IPS DF 6.9 (cell line): ENCODE results near the gene AMACR.
"Not testable (repeated sequence)": the region's sequence is repeated elsewhere in the genome, so short reads cannot be mapped to it uniquely, and the experiment has no call there.

ENCODE experiments used
- DNase-seq: peaks from one replicate; pipeline ENCODE4 v3.0.0-alpha.2; 2013; ENCODE audit warnings: low read depth, low spot score
- H3K27ac ChIP-seq: one replicate; pipeline ENCODE4 v1.5.1; 2013; ENCODE audit warnings: low read length, control low read depth
- H3K27me3 ChIP-seq: 2 replicates; pipeline ENCODE4 v1.6.1; 2013; ENCODE audit warnings: mild to moderate bottlenecking, low read length; ENCODE audit not compliant: control insufficient read depth, insufficient read depth
- H3K36me3 ChIP-seq: 2 replicates; pipeline ENCODE4 v1.6.1; 2013; ENCODE audit warnings: low read length; ENCODE audit not compliant: control insufficient read depth, insufficient read depth
- H3K4me1 ChIP-seq: 2 replicates; pipeline ENCODE4 v1.6.1; 2013; ENCODE audit warnings: low read length; ENCODE audit not compliant: control insufficient read depth, insufficient read depth
- H3K4me3 ChIP-seq: 2 replicates; pipeline ENCODE4 v1.5.1; 2013; ENCODE audit warnings: mild to moderate bottlenecking, low read length
- H3K9me3 ChIP-seq: 2 replicates; pipeline ENCODE4 v1.6.1; 2013; ENCODE audit warnings: low read length, inconsistent platforms; ENCODE audit not compliant: control insufficient read depth, insufficient read depth
- WGBS: extraction: QIAGEN DNeasy Blood & Tissue Kit; methylation state at CpG from one replicate; pipeline ENCODE4 v1.1.7; 2013; ENCODE audit warnings: mixed read lengths, missing lambda C conversion rate; ENCODE audit not compliant: insufficient read length, insufficient coverage; 5-methylcytosine and 5-hydroxymethylcytosine counted together

AMACR gene

DNA sequence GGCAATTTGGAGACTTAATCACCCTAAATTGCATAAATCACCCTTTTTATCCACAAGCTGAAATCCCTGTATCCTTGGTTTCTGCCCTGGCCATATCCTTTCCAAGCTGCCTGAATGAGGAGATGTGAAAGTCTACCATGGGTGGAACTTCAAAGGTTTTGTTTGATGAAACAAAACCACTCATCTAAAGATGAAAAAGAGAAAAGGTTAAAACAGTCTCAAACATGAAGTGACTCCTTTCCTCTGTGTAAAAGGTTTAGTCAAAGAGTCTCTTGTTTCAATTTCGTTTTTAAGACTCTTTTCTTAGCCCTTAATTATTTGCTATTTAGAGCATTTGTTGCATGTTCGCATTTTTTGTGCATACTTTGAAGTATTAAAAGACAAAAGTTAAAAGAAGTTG is 34.6 kb downstream of the AMACR start:
- Histone ChIP-seq H3K36me3 (no peaks in the 10 kb centered on the region), H3K4me1 (peaks cover 4% of the 10 kb centered on the region; the same call in 1 of the 2 replicates), H3K27ac (no peak overlapping the region), H3K9me3 (no peaks in the 10 kb centered on the region), H3K4me3 (no peak overlapping the region), H3K27me3 (no peaks in the 10 kb centered on the region)
- DNase-seq, result no peak
- WGBS, result no CpG with 5 or more reads among the region's 2 CpGs

DNA sequence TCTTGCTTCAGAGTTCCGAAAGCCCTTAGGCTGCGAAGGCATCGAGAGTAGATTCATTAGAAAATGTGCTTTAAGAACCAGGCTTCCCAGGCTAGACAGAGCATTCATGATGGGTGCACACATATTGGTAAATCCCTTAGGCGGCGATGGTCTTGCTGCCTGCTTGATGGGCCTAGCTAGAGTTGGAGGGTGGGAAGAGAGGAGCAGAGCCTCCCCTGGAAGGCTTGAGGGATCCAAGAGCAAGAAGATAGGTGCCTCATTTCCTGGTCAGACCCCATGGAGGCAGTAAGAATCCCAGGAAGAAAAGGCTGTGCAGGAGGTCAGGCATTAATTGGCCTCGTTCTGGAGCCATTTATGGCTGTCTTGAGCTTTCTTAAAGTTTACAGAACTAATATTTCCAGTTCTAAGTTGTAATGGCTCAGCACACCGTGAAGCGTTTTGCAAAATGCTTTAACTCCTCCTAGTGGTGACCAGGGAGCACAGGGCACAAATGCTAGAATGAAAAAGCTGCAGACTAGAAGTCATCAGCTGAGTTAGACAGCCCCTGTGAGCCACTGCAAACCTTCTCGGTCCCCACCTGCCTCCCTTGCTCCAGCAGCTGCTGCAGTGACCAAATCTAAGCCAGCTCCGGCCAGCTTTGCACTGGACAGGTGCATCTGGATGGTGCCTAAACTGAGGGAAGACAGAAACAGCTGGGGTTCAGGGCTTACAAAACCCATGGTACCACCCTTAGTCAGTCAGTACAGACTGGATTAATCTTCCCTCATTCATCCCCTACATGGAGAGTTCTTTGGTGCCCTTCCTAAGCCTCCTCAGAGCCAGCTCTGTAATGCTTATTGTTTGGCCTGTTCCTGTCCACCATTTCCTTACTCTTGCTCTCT is 38.0 kb downstream of the AMACR start:
- no CpG with 5 or more reads among the region's 10 CpGs for WGBS
- H3K36me3 ChIP-seq, result no peaks in the 10 kb centered on the region
- no peaks in the 10 kb centered on the region for H3K27me3 ChIP-seq
- no peak overlapping the region for H3K4me3 ChIP-seq
- no peaks in the 10 kb centered on the region for H3K9me3 ChIP-seq
- DNase-seq, result peak; percentile 33
- peaks cover 2% of the 10 kb centered on the region; the same call in 1 of the 2 replicates for H3K4me1 ChIP-seq
- H3K27ac ChIP-seq, result no peak overlapping the region

DNA sequence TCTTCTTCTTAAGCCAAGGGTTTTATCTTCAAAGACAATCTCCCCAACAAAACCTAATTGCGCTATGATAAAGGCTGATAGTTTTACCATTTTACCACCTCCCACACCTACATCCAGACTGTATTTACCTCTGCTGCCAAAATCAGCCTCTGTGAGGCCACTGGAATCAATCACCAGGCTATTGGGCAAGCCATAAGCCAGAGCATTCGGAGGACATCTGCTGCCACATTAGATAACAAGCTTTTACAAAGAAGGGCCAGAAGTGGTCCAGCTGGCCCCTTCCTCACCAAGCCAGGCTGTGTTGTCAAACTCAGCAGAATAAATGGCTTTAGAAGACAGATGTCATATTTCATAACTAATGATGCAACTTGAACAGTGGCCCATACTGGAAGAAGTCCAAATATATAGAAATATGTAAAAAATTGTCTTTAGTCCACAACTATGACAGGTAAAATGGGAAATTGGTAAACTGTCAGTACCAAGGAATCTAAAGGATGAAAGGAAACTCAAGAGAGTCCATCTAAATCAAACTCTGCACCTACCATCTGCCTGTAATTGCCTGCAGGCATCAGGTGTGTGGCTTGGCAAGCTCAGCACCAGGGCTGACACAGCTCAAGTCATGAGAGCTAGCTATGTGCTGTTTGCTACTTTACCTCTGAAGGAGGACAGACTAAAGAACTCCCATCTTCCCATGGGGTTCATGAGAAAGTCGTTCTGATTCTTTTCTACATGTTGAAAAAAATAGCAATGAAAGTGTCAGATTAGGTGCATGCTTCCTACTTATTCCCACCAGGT is 39.4 kb downstream of the AMACR start:
- Histone ChIP-seq H3K9me3 (no peaks in the 10 kb centered on the region), H3K27me3 (no peaks in the 10 kb centered on the region), H3K36me3 (no peaks in the 10 kb centered on the region), H3K4me1 (peaks cover 2% of the 10 kb centered on the region; the same call in 1 of the 2 replicates), H3K4me3 (no peak overlapping the region), H3K27ac (no peak overlapping the region)
- DNase-seq, result no peak
- no CpG with 5 or more reads among the region's 3 CpGs for WGBS

DNA sequence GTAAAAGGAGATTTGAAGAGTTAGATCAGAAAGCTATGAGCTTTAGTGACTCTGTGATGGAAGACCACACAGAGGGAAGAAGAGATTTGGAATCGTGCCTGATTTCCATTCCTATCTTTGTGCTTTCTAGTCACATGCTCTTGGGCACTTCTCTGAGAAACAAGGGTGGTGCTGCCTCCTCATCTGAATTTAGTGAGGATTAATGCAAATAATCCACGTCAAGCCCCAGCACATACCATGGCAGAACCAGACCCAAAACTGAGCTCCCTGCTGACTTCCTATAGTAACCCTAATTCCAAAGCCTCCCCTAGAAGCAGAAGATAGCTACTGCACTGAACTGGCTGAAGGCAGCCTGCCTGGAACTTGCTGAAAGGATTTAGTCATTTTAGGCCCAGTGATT is 41.0 kb downstream of the AMACR start:
- Histone ChIP-seq H3K4me1 (peaks cover 2% of the 10 kb centered on the region; the same call in 1 of the 2 replicates), H3K9me3 (no peaks in the 10 kb centered on the region), H3K27ac (no peak overlapping the region), H3K36me3 (no peaks in the 10 kb centered on the region), H3K27me3 (no peaks in the 10 kb centered on the region), H3K4me3 (no peak overlapping the region)
- no CpG with 5 or more reads among the region's 2 CpGs for WGBS
- DNase-seq, result no peak

DNA sequence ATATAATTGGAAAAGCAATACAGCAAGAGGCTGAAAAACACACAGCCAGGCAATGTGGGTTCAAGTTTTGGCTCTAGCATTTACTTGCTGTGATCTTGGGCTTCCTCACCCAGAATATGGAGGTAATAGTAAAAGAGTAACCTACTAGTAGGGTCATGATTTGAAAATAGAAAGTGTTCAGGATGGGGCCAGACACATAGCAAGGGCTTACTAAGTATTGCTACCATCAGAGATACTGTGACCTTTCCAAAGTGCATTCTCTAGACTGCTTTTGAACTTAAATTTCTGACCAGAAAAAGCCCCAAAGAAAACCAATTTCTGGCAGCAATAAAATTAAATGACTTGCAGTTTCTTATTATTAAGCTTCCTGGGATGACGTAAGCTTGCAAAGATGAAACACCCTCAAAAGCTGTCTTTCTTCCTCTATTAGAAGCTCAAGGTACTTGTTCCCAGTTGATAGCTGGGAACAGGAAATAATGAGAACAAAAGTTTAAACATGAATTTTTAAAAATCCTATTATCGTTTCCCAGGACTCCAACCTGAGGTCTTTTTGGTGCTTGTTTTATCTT is 43.6 kb downstream of the AMACR start:
- no peaks in the 10 kb centered on the region for H3K36me3 ChIP-seq
- WGBS, result no CpG with 5 or more reads among the region's 2 CpGs
- H3K27ac ChIP-seq, result no peak overlapping the region
- no peaks in the 10 kb centered on the region for H3K4me1 ChIP-seq
- H3K9me3 ChIP-seq, result no peaks in the 10 kb centered on the region
- no peaks in the 10 kb centered on the region for H3K27me3 ChIP-seq
- no peak for DNase-seq
- no peak overlapping the region for H3K4me3 ChIP-seq

DNA sequence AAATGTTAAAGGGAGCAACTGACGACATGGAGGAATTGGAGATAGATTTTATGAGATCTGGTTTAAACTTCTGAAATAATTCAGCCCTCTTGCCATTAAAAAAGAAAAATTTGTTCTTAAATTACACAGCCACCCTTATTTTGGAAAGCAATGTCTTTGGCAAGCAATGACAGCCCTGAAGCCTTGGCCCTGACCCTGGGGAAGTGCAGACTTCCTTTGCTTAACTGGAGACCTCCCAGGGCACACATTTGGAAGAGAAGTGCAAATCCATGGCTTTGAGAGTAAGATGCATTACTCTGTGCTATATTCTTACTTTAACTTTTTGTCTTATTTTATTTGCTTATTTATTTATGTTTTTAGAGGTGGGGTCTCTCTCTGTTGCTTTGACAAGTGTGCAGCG is 49.7 kb downstream of the AMACR start:
- WGBS, result no CpG with 5 or more reads among the region's 2 CpGs
- no peaks in the 10 kb centered on the region for H3K27me3 ChIP-seq
- no peak for DNase-seq
- no peak overlapping the region for H3K27ac ChIP-seq
- H3K9me3 ChIP-seq, result no peaks in the 10 kb centered on the region
- no peaks in the 10 kb centered on the region for H3K36me3 ChIP-seq
- no peak overlapping the region for H3K4me3 ChIP-seq
- no peaks in the 10 kb centered on the region for H3K4me1 ChIP-seq

DNA sequence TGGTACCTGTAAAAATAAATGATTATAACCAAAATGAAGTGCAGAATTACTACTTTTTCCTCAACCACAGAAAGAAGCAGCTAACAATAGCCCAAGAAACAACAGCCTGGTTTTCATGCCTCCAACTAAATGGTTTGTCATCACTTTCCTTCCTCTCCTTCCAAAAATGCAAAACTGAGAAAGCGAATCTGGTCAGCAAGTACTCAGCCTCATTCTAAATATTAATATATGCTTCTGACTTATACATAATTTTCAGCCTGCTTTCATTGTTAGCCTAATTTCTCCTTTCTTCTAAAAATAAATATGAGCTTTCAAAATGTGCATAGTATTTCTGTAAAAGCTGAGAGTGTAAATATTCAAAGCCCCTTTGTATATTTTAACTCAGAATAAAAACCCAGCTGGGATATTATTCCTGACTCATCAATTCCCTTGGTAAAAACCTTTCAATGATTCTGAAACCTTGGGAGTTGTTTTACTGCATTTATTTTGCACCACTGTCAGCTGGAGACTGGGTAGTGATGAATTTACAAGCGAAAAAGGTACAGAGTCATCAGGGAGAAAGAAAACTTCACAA is 50.2 kb downstream of the AMACR start:
- DNase-seq, result no peak
- Histone ChIP-seq H3K4me1 (no peaks in the 10 kb centered on the region), H3K9me3 (no peaks in the 10 kb centered on the region), H3K36me3 (no peaks in the 10 kb centered on the region), H3K27me3 (no peaks in the 10 kb centered on the region), H3K4me3 (no peak overlapping the region), H3K27ac (no peak overlapping the region)
- WGBS, result no CpG with 5 or more reads among the region's 2 CpGs

DNA sequence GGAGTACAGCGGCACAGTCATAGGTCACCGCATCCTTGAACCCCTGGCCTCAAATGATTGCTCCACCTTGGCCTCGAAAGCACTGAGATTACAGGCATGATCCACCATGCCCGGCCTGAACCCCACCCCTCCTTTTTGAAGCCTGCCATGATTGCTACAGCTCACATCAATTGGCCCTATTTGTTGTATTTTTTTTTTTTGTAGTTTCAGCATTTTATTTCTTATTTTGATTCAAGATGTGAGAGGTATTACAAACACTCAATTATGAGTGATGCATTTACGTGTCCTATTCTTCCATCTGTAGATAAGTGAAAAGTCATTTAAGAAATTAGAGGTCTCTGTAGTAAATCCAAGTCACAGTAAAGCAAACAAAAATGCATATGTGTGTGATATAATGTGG is 55.7 kb downstream of the AMACR start:
- WGBS, result no CpG with 5 or more reads among the region's 5 CpGs
- not testable (repeated sequence) for H3K27me3 ChIP-seq, DNase-seq, H3K4me1 ChIP-seq, H3K27ac ChIP-seq, H3K9me3 ChIP-seq, H3K4me3 ChIP-seq, H3K36me3 ChIP-seq

DNA sequence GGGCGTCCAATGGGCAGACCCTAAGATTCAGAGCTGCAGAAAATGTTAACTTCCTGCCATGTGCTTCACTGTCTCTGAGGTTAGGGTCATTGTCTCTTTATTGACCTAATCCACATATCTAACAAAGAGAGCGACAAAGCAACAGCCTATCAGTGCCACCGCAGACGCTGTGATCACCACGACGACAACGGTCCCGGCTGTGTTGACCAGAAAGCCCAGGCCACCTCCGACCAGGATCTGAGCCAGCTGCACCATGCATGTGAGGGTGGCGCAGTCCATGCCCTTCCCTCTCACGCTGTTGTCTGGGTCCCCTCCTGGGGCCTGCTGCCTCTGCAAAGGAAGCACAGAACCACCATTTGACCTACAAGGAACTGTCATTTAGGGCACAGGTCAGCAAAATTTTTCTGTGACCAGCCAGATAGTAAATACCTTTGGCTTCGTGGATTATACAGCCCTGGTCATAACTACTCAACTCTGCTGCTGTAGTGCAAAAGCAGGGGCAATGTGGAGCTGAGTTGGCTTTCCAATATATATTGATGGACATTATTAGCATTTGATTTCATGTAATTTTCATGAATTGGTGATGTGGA is 63.2 kb downstream of the AMACR start:
- no peak overlapping the region for H3K4me3 ChIP-seq
- H3K4me1 ChIP-seq, result 0 out of 2 replicates have a peak, but pooled peaks cover 1% of the 10 kb centered on the region
- DNase-seq, result no peak
- H3K27me3 ChIP-seq, result no peaks in the 10 kb centered on the region
- no peak overlapping the region for H3K27ac ChIP-seq
- no peaks in the 10 kb centered on the region for H3K9me3 ChIP-seq
- no CpG with 5 or more reads among the region's 12 CpGs for WGBS
- no peaks in the 10 kb centered on the region for H3K36me3 ChIP-seq

DNA sequence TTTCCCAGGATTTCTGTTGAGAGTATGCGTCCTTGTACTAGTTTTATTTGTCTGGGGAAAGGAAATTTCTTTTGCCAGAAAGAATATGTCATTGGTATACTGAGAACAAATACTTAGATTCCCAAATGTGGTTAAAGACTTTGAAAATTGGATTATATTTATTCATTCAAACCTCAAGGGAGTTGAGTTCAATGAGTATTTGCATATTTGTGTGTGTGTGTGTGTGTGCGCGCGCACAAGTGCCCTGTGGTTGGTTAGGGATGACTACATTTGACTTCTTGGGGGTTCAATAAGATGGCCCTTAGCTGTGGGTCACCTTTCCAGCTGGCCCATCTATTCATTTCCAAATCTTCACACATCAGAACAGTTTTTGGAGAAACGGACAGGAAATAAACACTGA is 66.8 kb downstream of the AMACR start:
- Histone ChIP-seq H3K27ac (no peak overlapping the region), H3K9me3 (no peaks in the 10 kb centered on the region), H3K27me3 (peaks cover 5% of the 10 kb centered on the region; the same call in 1 of the 2 replicates), H3K4me1 (0 out of 2 replicates have a peak, but pooled peaks cover 1% of the 10 kb centered on the region), H3K36me3 (no peaks in the 10 kb centered on the region; the same call in 1 of the 2 replicates), H3K4me3 (no peak overlapping the region)
- no peak for DNase-seq
- WGBS, result no CpG with 5 or more reads among the region's 5 CpGs
